Astrocyte of the hippocampus (primary cell): ENCODE data around the gene ZBTB7A.

ENCODE experiments used
- DNase-seq: peaks from one replicate; pipeline ENCODE4 v3.0.0; 2011; ENCODE audit warnings: low read depth, low spot score

Gene ZBTB7A

DNA sequence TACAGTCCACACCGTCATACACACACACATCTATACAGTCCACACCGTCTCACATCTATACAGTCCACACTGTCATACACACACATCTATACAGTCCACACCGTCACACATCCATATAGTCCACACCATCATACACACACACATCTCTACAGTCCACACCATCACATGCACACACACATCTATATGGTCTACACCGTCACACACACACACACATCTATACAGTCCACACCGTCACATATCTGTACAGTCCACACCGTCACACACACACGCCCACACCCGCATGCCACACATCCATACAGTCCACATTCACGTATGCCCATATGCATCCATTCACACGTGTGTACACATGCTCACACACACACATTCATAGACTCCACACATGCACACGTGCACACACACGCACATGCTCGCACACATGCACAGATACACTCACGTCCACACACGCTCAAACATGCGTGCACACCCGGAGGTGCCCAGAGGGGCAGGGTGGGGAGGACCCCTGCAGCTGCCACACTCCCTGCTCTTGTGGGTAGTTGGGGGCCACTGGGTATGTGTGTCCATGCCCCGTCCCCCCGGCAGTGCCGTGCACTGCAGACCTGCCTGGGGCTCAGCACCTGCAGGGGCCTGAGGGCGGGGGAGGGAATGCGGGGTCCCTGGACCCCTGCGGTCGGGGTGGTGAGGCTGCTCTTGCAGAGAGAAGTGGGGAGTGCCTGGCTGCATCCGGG lies 30.0 kb downstream of the ZBTB7A start:
- no peak for DNase-seq

- DNase-seq = no peak
These were observed 31.1 kb downstream of the ZBTB7A start for GRCh38 chr19:4035582-4035981.

- no peak for DNase-seq
These were observed 31.6 kb downstream of the ZBTB7A start for GRCh38 chr19:4035018-4035566.

GRCh38 chr19:4034048-4035017 lies 32.4 kb downstream of the ZBTB7A start:
- no peak for DNase-seq

DNA sequence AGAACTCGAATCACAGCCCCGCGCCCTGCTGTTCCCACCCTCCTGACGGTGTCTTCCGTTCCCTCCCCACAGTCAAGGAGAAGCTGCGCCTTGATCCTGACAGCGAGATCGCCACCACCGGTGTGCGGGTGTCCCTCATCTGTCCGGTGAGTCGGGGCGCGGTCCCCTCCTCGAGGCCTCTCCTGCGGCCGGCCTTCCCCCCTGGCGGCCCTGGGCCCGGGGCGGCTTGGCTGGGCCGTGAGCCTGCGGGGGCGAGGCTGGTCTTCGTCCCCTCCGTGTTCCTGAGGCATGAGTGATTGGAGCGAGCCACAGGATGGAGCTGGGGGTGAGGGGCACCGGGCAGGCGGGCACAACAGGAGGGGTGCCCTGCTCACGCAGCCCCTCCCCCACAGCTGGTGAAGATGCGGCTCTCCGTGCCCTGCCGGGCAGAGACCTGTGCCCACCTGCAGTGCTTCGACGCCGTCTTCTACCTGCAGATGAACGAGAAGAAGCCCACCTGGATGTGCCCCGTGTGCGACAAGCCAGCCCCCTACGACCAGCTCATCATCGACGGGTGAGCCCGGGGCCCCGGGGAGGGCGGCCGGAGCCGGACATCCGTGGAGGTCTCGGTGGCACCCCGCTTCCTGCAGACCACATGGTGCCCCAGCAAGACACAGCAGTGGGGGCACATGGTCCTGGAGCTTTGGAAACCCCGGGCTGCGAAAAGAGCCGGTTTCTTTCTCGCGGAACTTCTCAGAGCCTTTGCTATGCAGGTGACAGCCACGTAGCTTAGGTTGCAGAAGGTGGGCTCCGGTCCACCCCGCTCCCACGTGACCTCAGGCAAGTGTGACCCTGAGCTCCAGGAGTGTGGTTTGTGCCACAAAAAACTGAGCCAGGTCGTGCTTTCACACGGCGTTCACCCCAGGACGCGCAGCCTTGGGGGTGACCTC lies 33.4 kb downstream of the ZBTB7A start:
- no peak for DNase-seq

GRCh38 chr19:4032436-4032835 lies 34.3 kb downstream of the ZBTB7A start:
- DNase-seq = no peak

DNA sequence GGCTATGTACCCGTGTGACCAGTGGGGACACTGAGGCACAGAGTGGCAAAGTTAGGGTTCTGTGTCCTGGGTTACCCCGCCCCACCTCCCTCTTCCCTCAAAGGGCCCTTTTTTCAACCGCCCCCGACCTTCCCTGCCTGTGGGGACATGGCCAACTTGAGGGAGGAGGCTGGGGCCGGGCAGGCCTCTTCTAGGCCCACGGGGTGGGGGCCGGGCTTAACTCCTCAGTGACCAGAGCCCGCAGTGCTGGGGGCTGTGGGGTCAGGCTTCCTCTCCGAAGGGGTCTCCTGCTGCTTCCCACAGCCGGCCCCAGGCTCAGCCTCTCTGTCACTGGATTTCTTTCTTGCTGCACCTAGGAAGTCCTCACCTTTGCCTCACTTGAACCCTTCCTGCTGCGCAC lies 35.3 kb downstream of the ZBTB7A start:
- no peak for DNase-seq

GRCh38 chr19:4030981-4031380 lies 35.7 kb downstream of the ZBTB7A start:
- no peak for DNase-seq

- no peak for DNase-seq
These were observed 36.1 kb downstream of the ZBTB7A start for GRCh38 chr19:4030552-4030951.

DNA sequence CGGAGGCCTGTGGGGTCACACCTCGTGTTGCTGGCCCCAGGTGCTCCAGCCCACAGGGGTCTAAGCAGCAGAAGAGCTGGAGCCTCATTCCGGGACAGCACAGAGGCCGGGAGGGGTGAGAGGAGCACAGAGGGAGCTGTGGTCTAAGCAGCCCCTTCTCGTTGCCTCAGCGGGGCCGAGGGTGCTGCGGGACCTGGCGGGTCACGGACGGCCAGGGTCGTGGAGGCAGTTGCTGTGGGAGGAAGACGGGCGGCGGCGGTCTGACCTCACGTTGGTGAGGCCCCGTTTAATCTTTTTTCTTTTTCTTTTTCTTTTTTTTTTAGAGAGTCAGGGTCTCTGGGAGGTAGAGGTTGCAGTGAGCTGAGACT lies 37.5 kb downstream of the ZBTB7A start:
- no peak for DNase-seq

GRCh38 chr19:4028334-4029246 lies 38.1 kb downstream of the ZBTB7A start:
- no peak for DNase-seq

DNA sequence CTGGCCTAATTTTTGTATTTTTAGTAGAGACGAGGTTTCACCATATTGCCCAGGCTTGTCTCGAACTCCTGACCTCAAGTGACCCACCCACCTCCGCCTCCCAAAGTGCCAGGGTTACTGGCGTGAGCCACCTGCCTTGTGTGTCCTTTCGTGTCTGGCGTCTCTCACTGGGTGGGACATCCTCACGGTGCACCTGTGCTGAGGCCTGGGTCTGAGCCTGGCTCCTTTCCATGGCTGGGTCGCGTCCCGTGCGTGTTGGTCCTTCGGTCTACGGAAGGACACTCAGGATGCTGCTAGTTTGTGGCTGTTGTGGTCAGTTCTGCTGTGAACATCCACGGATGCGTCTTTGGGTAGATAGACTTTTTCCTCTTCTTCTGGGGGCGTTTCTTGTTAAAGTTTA lies 39.6 kb downstream of the ZBTB7A start:
- DNase-seq = no peak

GRCh38 chr19:4025317-4025716 lies 41.4 kb downstream of the ZBTB7A start:
- DNase-seq = no peak

- DNase-seq = no peak
These were observed 42.9 kb downstream of the ZBTB7A start for GRCh38 chr19:4023600-4024398.

DNA sequence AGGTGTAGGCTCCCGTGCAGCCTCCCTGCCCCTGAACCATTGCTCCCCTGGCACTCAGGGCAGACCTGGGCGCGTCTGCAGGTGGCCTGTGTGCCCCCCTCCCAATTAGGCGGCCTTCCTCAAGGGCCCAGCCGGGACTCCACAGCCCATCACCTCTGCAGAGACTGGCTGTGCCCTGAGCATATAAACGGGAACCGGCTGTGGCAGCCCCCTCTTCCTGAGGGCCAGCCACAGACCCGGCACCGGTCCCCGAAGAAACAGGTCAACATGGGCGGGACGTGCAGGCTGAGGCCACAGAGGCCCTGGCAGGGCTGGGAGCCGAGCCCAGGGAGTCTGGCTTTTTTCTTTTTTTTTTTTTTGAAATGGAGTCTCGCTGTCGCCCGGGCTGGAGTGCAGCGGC lies 47.1 kb downstream of the ZBTB7A start:
- peak; percentile 40 for DNase-seq

GRCh38 chr19:4018775-4019504 lies 47.8 kb downstream of the ZBTB7A start:
- no peak for DNase-seq

GRCh38 chr19:4018140-4018613 lies 48.5 kb downstream of the ZBTB7A start:
- DNase-seq = no peak

DNA sequence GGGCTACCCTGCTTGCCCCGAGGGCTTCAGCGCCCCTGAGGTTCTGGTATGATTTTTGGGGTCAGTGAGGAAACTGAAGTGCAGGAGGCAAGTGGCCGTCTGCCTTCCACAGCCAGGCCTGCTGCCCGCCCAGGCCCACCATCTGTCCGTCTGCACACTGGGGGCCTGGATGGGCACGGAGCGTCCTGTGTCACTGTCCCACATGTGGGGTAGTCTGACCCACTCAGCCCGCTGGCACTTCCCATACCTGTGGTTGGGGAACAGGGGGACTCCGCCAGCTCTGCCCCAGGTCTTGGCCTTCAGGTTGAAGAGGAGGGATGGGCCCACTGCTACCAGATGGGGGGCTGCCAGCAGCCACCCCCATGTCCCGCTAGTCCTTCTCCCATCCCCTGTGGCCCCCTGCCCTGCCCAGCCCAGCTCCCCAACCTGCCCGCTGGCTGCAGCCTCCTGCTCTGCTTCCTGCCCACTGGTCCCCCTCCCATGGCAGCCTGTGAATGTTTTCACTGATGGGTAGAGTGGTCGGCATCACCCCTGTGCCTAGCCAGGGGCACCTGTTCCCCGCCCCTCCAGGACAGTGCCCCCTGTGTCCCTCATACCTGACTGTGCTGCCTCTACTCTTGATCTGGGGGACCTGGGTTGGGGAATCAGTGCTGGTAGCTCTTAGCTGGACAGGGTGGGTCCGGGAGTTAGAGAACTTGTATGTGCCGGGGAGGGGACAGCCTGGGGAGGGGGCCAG lies 49.6 kb downstream of the ZBTB7A start:
- no peak for DNase-seq
